ENCODE measurements around the gene AGAP1. TPM values are rescaled to one million over a fixed set of nuclear protein-coding genes. Genes with fewer than 3 reads are reported as not detected.

Gene AGAP1
- total RNA-seq, 2 donors from 2014 or later = 19.1 to 20.8 TPM

DNA sequence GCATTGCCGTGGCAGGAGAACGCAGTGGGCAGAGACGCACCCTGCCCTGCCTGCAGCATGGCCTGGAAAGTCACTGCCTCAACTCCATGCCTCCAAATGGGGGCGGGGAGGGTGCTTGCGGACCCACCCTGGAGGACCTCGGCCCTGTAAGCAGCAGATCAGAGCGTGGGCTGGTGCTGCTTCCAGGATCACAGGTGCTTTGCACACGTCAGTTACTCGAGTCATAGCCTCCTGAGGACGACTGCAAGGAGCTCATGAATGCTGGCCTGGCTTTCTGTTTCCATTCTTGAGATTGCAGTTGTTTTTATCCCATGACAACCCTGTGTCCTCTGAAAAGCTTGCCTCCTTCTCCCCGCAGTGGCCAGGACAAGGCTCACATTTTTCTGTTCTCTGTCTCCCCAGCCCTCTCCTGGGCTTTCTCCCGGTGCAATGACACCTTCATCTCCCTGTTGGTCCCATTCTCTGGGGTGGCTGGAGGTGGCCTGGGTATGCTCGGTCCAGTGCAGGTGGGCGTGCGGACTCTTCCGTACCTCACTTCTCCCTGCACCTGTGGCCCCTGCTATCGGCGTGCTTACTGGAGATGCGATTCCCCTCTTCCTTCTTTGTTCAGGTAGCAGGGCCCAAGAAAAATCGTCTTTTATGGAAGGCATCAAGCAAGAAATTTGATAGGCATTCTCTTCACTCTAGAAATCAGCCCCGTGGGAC, 466.3 kb downstream of the AGAP1 start:
- no peak overlapping the region for H3K27ac ChIP-seq
- H3K27me3 ChIP-seq (replicated peaks; ENCODE audit: insufficient read depth) = no peaks in the 10 kb centered on the region
- H3K4me3 ChIP-seq = no peak overlapping the region
- no peaks in the 10 kb centered on the region for H3K4me1 ChIP-seq (ENCODE audit: control insufficient read depth in 1 of 2, low read depth in 2 of 2)
- no peak for DNase-seq (ENCODE audit: low spot score)
- H3K9me3 ChIP-seq = no peaks in the 10 kb centered on the region
- no peaks in the 10 kb centered on the region for H3K36me3 ChIP-seq
- TF ChIP-seq, protein P1, sequence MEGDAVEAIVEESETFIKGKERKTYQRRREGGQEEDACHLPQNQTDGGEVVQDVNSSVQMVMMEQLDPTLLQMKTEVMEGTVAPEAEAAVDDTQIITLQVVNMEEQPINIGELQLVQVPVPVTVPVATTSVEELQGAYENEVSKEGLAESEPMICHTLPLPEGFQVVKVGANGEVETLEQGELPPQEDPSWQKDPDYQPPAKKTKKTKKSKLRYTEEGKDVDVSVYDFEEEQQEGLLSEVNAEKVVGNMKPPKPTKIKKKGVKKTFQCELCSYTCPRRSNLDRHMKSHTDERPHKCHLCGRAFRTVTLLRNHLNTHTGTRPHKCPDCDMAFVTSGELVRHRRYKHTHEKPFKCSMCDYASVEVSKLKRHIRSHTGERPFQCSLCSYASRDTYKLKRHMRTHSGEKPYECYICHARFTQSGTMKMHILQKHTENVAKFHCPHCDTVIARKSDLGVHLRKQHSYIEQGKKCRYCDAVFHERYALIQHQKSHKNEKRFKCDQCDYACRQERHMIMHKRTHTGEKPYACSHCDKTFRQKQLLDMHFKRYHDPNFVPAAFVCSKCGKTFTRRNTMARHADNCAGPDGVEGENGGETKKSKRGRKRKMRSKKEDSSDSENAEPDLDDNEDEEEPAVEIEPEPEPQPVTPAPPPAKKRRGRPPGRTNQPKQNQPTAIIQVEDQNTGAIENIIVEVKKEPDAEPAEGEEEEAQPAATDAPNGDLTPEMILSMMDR (IDR thresholded peaks at IDR 0.05) = no peak
- ATAC-seq (ENCODE audit: insufficient number of reproducible peaks, low FRiP score, low read depth) = no peak

GRCh38 chr2:235960716-235961640, 467.1 kb downstream of the AGAP1 start:
- TF ChIP-seq, protein P1 (IDR thresholded peaks at IDR 0.05) = no peak
- no peak overlapping the region for H3K27ac ChIP-seq
- H3K4me1 ChIP-seq (ENCODE audit: control insufficient read depth in 1 of 2, low read depth in 2 of 2) = no peaks in the 10 kb centered on the region
- H3K4me3 ChIP-seq = no peak overlapping the region
- H3K27me3 ChIP-seq (replicated peaks; ENCODE audit: insufficient read depth) = no peaks in the 10 kb centered on the region
- ATAC-seq (ENCODE audit: insufficient number of reproducible peaks, low FRiP score, low read depth) (no peak), DNase-seq (ENCODE audit: low spot score) (no peak)
- no peaks in the 10 kb centered on the region for H3K36me3 ChIP-seq
- no peaks in the 10 kb centered on the region for H3K9me3 ChIP-seq

DNA sequence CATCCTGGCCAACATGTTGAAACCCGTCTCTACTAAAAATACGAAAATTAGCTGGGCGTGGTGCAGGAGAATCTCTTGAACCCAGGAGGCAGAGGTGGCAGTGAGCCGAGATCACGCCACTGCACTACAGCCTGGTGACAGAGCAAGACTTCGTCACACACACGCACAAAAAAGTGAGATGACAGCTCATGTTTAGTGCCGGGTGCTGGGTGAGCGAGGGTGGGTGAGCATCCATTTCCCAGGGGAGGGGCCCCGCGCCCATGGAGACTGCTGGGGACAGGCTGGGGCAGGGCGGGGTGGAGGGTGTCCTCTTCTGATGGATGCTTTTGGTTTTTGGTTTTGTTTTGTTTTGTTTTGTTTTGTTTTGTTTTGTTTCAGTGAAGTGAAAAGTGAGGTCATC, 467.9 kb downstream of the AGAP1 start:
- Histone ChIP-seq H3K27ac (no peak overlapping the region), H3K36me3 (no peaks in the 10 kb centered on the region), H3K4me1 (ENCODE audit: control insufficient read depth in 1 of 2, low read depth in 2 of 2) (no peaks in the 10 kb centered on the region), H3K4me3 (no peak overlapping the region), H3K27me3 (replicated peaks; ENCODE audit: insufficient read depth) (no peaks in the 10 kb centered on the region), H3K9me3 (no peaks in the 10 kb centered on the region)
- ATAC-seq (ENCODE audit: insufficient number of reproducible peaks, low FRiP score, low read depth) = no peak
- TF ChIP-seq, protein P1 (IDR thresholded peaks at IDR 0.05) = no peak
- no peak for DNase-seq (ENCODE audit: low spot score)

- no peak for DNase-seq (ENCODE audit: low spot score)
- no peaks in the 10 kb centered on the region for H3K4me1 ChIP-seq (ENCODE audit: control insufficient read depth in 1 of 2, low read depth in 2 of 2)
- TF ChIP-seq, protein P1 (IDR thresholded peaks at IDR 0.05) = no peak
- no peaks in the 10 kb centered on the region for H3K27me3 ChIP-seq (replicated peaks; ENCODE audit: insufficient read depth)
- no peak overlapping the region for H3K27ac ChIP-seq
- no peak for ATAC-seq (ENCODE audit: insufficient number of reproducible peaks, low FRiP score, low read depth)
- no peak overlapping the region for H3K4me3 ChIP-seq
- H3K36me3 ChIP-seq = peaks cover 2% of the 10 kb centered on the region
- H3K9me3 ChIP-seq = no peaks in the 10 kb centered on the region
Observed at GRCh38 chr2:235963853-235964577, 470.2 kb downstream of the AGAP1 start.

Measured in thoracic aorta (tissue), 2 donors.